Natural killer cell (primary cell): ENCODE measurements around the gene SORBS1. TPM values are rescaled to one million over a fixed set of nuclear protein-coding genes. Genes with fewer than 3 reads are reported as not detected.

Experiments
- ATAC-seq, 3 donors: fragments of 150-1000 bp in 2 of 3; fragments of 200-7000 bp in 1 of 3; cut with Tn5 transposase; 1 replicate in 1 of 3; 2 replicates in 2 of 3; pipeline ENCODE4 v1.10.0; 2021; ENCODE audit warnings: mild to moderate bottlenecking in 2 of 3, moderate library complexity in 2 of 3
- DNase-seq, 2 donors: peaks; one replicate each; pipeline versions ENCODE4 v3.0.0 to v3.0.0-alpha.2; 2013 to 2021; ENCODE audit warnings: mixed read lengths in 1 of 2
- H3K27ac ChIP-seq: one replicate; pipeline ENCODE4 v1.5.1; 2013; ENCODE audit warnings: mild to moderate bottlenecking, low read length
- H3K27me3 ChIP-seq: one replicate; pipeline ENCODE4 v1.6.1; 2013; ENCODE audit warnings: low read length; ENCODE audit not compliant: control insufficient read depth, insufficient read depth
- H3K36me3 ChIP-seq: one replicate; pipeline ENCODE4 v1.6.1; 2013; ENCODE audit warnings: low read length; ENCODE audit not compliant: control insufficient read depth, insufficient read depth
- H3K4me1 ChIP-seq: one replicate; pipeline ENCODE4 v1.6.1; 2013; ENCODE audit warnings: low read length; ENCODE audit not compliant: control insufficient read depth, insufficient read depth
- H3K4me3 ChIP-seq: one replicate; pipeline ENCODE4 v1.5.1; 2013; ENCODE audit warnings: low read length
- H3K9me3 ChIP-seq: one replicate; pipeline ENCODE4 v1.6.1; 2013; ENCODE audit warnings: low read length; ENCODE audit not compliant: control insufficient read depth, insufficient read depth
- H3K27ac Mint-ChIP-seq, 2 donors: one replicate each; pipeline ENCODE4 v1.8.0; 2022; ENCODE audit warnings: mild to moderate bottlenecking in 2 of 2, mixed read lengths in 2 of 2, moderate library complexity in 1 of 2
- H3K27me3 Mint-ChIP-seq, 2 donors: one replicate each; pipeline ENCODE4 v1.8.0; 2022; ENCODE audit warnings: low read depth in 2 of 2, mixed read lengths in 2 of 2
- H3K36me3 Mint-ChIP-seq: one replicate; pipeline ENCODE4 v1.8.0; 2022; ENCODE audit warnings: mixed read lengths
- H3K4me1 Mint-ChIP-seq, 2 donors: one replicate each; pipeline ENCODE4 v1.8.0; 2022; ENCODE audit warnings: mixed read lengths in 2 of 2
- H3K4me3 Mint-ChIP-seq: one replicate; pipeline ENCODE4 v1.8.0; 2022; ENCODE audit warnings: mild to moderate bottlenecking, moderate library complexity, mixed read lengths
- H3K9me3 Mint-ChIP-seq, 2 donors: one replicate each; pipeline ENCODE4 v1.8.0; 2022; ENCODE audit warnings: mixed read lengths in 2 of 2
- CTCF ChIP-seq: fragments of 200-600 bp; IDR thresholded peaks from one replicate; pipeline ENCODE4 v1.8.0; 2022; ENCODE audit warnings: antibody characterized with exemption
- WGBS: methylation state at CpG from one replicate; pipeline ENCODE4 v1.1.7; 2013; ENCODE audit warnings: missing lambda C conversion rate; ENCODE audit not compliant: insufficient coverage; 5-methylcytosine and 5-hydroxymethylcytosine counted together
- intact Hi-C: fragments of 100-400 bp; cut with micrococcal nuclease; formaldehyde crosslinking; loops from one replicate; pipeline ENCODE4 v1.14.2; 2022
- total RNA-seq, 4 donors: library from RNA; stranded (reverse); fragments of 120-200 nt in 1 of 4; gene quantifications; one replicate each; pipeline versions ENCODE4 v1.2.3 to v1.2.4, GENCODE V29; 2013 to 2022

Gene SORBS1
- total RNA-seq, 3 donors from 2014 or later (not counting 1 experiment from before 2014, with no cell fraction given): 2.4 to 5.4 (median 2.8) TPM

GRCh38 chr10:95276367-95277200 is 284.6 kb downstream of the SORBS1 start:
- H3K27me3 ChIP-seq: no peaks in the 10 kb centered on the region
- 86% methylated on average over 6 of the region's 8 CpGs for WGBS
- Mint-ChIP-seq H3K27me3 (no peaks in the 10 kb centered on the region), H3K27ac (no peak overlapping the region), H3K9me3 (no peaks in the 10 kb centered on the region), H3K36me3 (no peaks in the 10 kb centered on the region), H3K4me1 (peaks cover 0 to 16% of the 10 kb centered on the region in 2 donors), H3K4me3 (no peak overlapping the region)
- no peak overlapping the region for H3K4me3 ChIP-seq
- H3K9me3 ChIP-seq: no peaks in the 10 kb centered on the region
- peaks cover 6% of the 10 kb centered on the region for H3K4me1 ChIP-seq
- DNase-seq: no peak
- no peak for ATAC-seq
- intact Hi-C loops: no loop called here
- no peaks in the 10 kb centered on the region for H3K36me3 ChIP-seq
- no peak for TF ChIP-seq CTCF
- no peak overlapping the region for H3K27ac ChIP-seq

- Mint-ChIP-seq H3K9me3 (no peaks in the 10 kb centered on the region), H3K4me1 (peaks cover 0 to 16% of the 10 kb centered on the region in 2 donors), H3K27ac (no peak overlapping the region), H3K27me3 (no peaks in the 10 kb centered on the region), H3K4me3 (no peak overlapping the region), H3K36me3 (no peaks in the 10 kb centered on the region)
- TF ChIP-seq CTCF: no peak
- H3K36me3 ChIP-seq: no peaks in the 10 kb centered on the region
- no peaks in the 10 kb centered on the region for H3K9me3 ChIP-seq
- ATAC-seq (no peak), DNase-seq (no peak)
- WGBS: 67% methylated on average over 1 of the region's 1 CpG
- H3K4me1 ChIP-seq: peaks cover 6% of the 10 kb centered on the region
- no peaks in the 10 kb centered on the region for H3K27me3 ChIP-seq
- intact Hi-C loops: no loop called here
- H3K4me3 ChIP-seq: no peak overlapping the region
- no peak overlapping the region for H3K27ac ChIP-seq
Observed at GRCh38 chr10:95275726-95276366, 285.3 kb downstream of the SORBS1 start.

GRCh38 chr10:95273393-95274312 is 287.5 kb downstream of the SORBS1 start:
- H3K4me3 ChIP-seq: no peak overlapping the region
- no peaks in the 10 kb centered on the region for H3K27me3 ChIP-seq
- ATAC-seq (no peak), DNase-seq (no peak)
- peaks cover 6% of the 10 kb centered on the region for H3K4me1 ChIP-seq
- no peak for TF ChIP-seq CTCF
- H3K36me3 ChIP-seq: peaks cover under 1% of the 10 kb centered on the region
- no peak overlapping the region for H3K4me3 Mint-ChIP-seq
- no peaks in the 10 kb centered on the region for H3K36me3 Mint-ChIP-seq
- 83% methylated on average over 13 of the region's 13 CpGs for WGBS
- H3K9me3 Mint-ChIP-seq: no peaks in the 10 kb centered on the region
- H3K27me3 Mint-ChIP-seq: no peaks in the 10 kb centered on the region
- no peaks in the 10 kb centered on the region for H3K9me3 ChIP-seq
- H3K27ac Mint-ChIP-seq: no peak overlapping the region
- intact Hi-C loops: no loop called here
- H3K27ac ChIP-seq: no peak overlapping the region
- H3K4me1 Mint-ChIP-seq: peaks cover 0 to 16% of the 10 kb centered on the region in 2 donors
